HPDE6-E6E7 (cell line): ENCODE data around the gene PLD1.
A peak's percentile ranks its signal among the peaks of the same experiment; 100 is the strongest.

Source experiments
- DNase-seq: peaks from one replicate; pipeline ENCODE4 v3.0.0; 2011; ENCODE audit warnings: missing footprints; ENCODE audit errors: extremely low spot score

Gene PLD1

DNA sequence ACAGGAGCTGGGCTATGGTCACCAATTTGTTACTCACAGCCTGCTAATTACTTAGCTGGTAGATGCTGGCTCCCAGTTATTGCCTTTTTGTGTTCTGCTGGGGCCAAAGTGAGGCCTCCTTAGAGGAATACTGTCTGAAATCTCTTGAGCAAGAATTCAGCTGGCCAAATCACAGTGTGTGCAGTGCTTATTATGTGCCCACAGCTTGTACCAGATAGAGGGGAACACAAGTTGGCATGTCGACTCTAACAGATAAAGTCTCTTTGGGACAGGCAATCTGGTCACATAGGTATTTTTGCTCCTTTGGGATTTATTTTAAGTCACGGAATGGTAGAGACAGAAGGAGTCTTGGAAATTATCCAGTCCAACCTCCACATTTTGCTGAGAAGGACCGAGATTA is 26.6 kb upstream of the PLD1 start:
- no peak for DNase-seq

DNA sequence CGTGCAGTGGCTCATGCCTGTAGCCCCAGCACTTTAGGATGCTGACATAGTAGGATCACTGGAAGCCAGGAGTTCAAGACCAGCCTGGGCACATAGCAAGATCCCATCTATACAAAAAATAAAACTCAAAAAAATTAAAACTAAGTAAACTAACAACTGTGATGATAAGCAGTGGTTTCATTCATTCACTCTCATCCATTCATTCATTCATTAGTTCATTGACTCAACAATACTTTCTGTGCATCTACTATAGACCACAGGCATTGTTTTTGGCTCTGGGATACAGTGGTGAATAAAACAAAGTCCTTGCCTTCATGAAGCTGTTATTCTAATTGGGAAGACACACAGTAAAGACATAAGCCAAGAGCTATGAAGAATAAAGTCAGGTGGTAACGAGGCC is 25.3 kb upstream of the PLD1 start:
- DNase-seq, result no peak

DNA sequence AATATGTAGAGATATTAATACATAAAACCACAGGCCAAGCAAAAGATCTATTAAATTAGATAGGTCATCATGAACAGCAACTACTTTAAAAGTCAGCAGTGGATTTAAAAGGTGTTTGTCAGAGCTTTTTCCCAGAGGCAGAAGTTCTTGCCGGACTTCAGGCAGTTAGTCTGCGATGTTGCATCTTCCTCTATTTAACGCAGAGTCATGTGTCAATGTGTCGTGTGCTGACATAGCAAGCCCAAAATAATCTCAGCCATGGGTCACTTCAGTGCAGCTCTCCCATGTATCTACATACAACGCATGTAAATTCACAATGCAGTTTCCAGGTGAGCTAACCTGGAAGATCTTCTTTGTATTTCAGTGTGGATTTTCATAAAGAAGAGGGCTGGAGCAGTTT is 24.8 kb upstream of the PLD1 start:
- no peak for DNase-seq

DNA sequence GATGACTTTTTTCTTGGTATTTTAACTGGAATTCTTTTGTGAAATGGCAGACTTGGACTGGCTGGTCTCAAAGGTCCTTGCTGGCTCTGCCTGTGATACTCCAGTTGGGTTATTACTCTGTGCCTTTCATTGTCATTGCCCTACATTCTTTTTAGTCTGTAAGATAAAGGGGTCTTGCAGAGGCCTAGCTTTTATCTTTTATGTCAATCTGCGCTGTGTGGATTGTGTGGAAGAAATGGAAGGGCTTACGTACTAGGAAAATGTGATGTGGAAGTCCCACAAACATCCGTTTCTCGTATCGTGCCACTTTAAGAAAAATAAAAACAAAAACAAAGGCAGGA is 24.1 kb upstream of the PLD1 start:
- no peak for DNase-seq

DNA sequence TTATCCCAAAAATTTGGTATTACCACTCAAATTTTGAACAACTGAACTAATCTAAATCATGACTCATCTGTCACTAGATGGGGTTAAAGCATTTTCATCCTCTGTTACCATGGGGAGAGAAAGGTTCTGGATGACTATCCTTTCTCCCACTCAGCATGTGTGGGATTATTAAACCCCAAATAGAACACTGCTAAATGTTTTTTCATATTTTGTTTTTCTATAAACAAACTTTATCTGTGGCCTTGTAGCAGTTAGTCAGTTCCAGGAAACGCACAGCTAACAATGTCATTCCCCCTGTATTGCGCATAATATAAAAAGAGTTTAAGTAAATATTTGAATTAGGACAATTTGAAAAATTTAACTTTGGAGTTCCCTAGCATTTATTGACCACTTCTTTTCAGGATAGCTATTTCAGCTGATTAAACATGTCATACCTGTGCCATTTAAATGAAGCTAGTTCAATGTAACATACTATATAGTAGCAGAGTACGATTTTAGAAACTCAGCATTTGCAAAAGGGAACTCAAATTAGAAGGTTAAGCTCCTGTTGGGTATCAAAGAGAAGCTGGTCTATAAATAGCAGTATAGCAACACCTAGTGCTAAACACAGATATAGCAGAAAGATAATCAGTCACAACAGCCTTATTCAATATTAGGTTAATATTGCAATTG is 23.6 kb upstream of the PLD1 start:
- peak; percentile 28 for DNase-seq

DNA sequence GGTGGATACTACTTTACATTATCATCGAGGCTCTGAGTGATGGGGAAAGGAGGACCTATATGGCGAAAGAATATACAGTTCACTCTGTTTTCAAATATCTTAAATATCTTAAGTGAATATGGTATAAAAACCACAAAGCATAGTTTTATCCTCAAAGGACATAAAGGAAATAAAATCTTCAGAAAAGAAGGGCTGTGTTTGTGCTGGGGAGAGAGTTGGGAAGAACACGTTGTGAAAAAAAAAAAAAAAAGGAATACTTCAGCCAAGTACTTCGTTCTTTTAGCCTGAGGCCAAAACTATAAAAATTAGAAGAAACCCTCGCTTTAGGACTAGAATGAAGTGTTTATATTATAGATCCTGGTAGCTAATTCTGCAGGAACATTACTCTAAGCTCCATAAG is 22.7 kb upstream of the PLD1 start:
- DNase-seq, result no peak

DNA sequence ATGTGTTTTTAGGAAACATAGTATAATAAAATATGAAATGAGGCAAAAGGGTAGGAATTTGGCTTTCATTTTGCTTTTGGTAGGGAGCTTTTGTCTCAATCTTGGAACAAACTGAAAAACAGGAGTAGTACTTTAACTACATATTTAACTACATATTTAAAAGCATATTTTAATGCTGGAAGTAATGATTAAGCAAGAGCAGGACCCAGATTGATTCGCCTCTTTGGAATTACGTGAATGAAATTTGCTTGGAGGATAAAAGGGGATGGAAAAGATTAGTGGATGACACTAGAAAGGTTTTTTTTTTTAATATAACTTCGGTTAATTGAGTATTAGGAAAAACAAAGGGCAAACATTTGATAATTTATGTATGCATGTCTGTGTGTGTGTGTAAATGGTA is 21.7 kb upstream of the PLD1 start:
- no peak for DNase-seq

DNA sequence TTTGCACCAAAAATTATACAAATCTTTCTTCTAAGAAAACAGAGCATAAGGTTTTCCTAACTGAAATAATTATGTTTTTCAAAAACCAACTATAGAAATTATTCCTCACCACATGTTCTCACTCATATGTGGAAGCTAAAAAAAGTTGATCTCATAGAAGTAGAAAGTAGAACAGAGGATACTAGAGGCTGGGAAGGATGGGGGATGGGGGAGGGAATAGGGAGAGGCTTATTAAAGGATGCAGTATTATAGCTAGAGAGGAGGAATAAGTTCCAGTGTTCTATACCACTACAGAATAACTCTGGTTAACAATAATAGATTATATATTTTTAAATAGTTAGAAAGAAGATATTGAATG is 20.2 kb upstream of the PLD1 start:
- DNase-seq, result no peak

DNA sequence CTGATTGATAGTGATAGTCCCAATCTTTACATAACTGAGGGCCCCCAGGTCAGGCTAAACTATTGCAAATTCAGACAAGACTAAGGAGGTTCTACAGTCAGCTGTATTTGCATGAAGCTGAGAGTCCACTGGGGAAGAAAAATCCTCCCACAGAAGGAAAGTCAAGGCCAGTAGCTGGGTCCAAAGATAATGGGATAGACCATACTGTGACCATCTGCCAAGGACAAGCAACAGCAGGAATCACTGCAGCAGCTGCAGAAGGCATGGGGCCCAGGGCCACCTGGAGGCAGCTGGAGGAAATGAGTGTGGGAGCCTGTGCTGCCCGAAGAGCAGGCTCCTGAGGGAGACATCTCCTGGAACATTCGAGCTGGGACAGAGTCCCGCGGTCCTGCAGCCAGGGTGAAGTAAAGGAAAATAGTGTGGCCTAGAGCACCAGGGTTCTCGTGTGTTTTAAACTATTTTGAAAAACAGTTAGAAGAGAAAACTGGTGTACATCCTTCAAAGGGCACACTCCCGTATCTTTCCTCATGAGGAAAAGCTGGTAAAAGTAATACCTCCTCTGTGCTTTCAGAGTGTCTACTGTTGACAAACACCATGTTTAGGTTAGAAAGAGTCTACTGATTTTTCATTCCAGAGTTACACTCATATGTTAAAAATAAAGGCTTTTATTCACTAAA is 19.7 kb upstream of the PLD1 start:
- DNase-seq, result peak; percentile 53

DNA sequence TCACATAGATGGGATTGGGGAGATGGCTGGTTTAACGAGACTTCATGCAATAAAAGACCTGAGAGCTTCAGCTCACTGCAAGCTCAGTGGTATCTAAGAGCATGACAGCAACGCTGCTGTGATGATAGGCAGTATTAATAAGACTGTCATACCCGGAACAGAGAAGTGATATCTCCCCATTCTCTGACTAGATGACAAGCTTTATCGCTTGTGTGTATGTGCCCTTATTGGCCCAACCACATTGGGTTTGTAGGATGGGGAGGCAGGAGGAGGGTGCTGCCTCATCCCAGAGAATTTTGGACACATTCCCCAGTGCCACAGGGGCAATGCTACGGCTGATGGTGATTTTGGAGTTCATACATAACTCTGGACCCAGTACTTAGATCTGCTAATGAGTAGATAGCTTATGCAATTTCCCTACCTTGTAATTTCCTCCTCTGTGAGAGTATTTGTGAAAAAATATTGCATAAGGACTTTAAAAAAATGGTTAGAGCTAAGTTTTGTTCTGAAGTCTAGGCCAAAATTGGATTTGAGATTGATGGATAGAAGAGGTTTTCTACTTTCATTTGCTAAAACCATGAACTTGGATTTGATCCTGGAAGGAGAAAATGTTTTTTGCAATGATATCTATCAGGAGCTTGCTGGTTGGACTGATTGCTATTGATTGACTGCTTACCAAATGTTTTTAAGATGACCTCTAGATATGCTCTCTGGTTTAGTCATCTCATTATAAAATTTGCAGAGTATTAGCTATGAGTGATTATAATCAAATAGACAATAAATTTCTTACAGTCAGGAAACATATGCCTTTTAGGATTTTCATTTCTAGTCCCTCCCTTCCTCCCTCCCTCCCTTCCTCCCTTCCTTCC is 18.9 kb upstream of the PLD1 start:
- DNase-seq, result no peak

DNA sequence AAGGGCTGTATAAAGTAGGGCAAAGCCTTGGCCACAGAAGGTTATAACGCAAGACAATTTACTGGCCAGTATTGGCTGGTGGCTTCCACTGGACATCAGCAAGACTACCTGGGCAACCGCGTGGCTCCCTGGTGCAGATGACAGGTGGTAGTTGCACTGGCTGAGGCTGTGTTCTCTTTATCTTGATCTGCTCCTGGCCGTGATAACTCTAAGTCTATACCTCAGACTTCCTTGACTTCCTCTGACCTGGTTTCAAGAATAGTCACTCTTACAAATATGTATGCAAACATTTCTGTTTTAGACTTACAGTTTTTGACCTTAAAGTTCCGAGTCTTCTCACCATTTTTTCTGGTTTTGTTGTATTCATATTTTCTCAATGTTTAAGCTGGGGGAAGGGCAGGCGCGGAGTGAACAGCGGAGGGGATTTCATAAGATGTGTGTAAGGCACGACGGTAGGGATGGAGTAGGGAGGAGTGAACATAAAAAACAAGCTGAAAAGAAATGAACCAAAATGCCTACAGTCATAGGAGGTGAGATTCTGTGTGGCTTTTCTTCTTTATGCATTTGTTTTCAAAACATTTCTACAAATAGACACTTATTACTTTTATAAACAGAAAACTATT is 17.7 kb upstream of the PLD1 start:
- DNase-seq, result no peak

DNA sequence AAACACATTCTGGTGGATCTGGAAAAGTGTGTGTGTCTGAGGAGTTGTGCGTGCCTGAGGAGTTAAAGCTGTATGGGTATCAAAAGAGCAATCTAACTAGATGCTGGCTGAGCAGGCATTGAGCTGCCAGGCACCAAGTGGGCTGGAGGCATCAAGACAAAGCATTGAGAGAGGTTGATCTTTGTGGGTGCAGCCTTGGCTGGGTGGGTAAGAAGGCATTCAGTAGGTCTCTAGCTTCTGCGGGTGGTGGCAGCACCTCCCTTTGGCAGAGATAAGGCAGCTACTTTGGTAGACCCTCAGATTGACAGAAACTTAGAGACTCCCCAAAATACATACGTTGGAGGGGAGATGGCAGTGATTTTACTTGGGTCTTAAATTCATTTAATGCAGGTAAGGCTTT is 17.1 kb upstream of the PLD1 start:
- DNase-seq, result no peak

DNA sequence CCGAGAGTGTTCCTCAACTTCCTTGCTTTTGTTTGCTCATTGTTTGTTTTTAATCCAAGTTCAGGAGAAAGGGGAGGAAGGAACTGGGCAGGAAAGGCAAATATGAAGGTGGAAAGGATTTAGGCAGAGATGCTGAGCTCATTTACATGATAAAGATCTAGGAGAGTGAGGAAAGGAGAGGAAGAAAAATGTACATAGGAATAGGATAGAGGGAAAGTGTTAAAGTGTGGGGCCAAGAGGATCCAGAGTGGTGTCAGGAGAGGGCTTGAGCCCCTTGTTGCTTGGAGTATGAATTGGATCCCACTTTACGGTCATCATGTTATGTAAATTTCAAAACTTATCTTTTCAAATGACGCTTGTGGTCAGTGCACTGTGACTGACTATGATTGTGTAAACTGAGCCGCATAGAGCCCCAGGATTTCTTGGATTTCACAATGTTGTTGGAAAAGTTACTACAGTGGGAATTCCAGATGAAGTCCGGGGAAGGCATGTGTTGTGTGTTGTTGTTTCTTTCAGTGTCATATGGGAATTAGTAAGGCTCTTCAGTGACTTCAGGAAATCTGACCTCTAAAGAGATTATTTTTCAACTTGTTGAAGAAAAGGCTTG is 15.0 kb upstream of the PLD1 start:
- DNase-seq, result no peak

DNA sequence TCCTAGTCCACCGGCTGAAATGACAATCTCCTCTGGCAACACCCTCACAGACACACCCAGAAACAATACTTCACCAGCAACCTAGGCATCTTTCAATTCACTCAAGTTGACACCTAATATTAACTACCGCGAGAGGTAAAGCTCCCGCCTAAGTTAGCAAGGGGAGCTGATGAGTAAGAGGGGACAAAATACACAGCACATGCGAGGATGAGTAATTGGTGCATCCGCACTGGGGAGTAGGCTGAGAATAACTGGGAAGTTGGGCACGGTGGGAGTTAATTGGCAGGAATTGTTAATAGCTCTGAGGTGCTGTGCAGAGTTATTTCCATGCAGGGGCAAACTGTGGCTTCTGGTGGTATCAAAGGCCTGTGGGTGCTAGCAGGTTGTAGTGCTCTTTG is 14.5 kb upstream of the PLD1 start:
- DNase-seq, result peak; percentile 43

DNA sequence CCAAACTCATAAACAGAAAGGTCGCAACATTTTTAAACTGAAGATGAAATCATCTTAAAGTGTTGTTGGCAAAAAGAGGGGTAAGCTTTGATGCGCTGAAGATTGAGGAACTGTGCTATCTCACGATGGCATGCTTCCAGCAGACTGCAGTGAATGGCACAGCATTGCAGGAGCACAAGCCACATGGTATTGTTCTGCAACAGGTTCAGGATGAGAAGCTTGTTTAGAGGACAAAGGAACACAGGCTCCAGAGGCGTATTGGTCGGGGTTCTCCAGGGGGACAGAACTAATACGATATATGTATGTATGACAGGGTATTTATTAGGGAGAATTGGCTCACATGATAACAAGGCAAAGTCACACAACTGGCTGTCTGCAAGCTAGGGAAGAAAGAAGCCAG is 13.8 kb upstream of the PLD1 start:
- DNase-seq, result no peak

DNA sequence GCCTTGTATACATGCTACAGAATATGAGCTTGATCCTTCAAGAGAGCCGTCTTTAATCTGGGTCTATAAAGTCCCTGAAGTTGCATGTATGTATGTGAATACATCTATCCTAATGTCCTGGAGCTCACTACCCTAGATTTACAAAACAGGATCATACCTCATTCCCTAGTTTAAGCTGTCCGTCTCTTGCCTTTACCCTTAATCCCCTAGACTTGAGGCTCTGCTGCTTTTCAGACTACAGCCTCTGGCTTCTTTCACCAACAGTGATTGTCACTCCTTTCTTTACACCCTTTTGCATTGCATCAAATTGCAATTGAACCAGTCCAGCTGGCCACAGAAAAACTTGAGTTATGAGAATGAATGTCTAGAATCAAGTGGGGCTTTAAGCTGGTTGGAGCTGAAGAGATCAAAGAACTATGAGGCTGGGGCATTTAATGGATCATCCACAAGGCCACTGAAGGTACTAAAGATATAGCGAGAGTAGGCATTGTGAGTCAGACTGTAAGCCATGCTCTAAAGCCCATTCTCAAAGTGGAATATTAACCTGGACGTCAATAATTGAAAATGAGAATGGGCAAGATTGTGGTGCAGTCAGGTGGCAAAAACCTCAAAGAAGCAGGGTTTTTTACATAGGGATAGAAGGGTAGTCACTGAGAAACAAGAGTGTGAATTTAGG is 12.3 kb upstream of the PLD1 start:
- DNase-seq, result no peak

DNA sequence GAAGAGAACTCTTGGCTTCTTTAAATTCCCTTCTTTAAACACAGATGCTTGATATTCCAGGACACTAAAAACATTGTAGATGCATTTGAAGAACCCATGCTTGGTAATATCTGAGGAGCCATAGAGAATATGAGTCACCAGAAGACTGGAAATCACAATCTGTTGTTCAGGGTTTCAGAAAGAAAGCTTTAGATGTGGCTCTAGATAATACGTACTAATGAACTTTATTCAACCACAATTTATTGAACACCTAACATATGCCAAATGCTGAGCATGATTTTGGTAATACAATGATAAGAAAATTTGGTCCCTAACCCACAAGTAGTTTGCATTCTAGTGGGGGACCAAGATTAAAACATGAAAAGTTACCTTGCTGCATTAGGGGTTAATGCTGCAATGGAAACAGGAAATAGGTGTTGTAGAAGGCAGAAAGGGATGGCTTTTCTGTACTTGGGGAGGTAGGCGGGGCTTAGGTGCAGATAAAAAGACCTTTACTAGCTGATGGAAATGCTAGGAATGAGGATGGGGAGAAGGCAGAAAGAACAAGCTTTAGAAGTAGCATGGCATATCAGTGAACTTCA is 11.6 kb upstream of the PLD1 start:
- no peak for DNase-seq

DNA sequence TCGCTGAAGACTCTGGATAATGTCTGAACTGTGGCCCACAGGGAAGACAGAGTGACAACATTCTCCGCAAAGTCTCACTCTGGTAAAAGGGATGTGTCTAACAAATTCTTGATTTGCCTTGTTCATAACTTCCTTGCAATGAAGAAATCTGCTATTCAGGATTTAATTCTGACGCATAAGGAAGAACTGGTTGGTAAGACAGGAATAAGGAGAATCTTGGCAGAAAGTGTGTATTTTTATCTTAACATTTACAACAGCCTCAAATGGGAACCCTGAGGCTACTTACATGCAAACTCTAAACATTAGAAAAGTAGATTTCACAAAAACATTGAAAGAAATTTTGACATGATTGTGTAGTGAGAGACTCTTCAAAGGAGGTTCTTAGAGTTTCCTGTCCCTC is 10.8 kb upstream of the PLD1 start:
- no peak for DNase-seq

DNA sequence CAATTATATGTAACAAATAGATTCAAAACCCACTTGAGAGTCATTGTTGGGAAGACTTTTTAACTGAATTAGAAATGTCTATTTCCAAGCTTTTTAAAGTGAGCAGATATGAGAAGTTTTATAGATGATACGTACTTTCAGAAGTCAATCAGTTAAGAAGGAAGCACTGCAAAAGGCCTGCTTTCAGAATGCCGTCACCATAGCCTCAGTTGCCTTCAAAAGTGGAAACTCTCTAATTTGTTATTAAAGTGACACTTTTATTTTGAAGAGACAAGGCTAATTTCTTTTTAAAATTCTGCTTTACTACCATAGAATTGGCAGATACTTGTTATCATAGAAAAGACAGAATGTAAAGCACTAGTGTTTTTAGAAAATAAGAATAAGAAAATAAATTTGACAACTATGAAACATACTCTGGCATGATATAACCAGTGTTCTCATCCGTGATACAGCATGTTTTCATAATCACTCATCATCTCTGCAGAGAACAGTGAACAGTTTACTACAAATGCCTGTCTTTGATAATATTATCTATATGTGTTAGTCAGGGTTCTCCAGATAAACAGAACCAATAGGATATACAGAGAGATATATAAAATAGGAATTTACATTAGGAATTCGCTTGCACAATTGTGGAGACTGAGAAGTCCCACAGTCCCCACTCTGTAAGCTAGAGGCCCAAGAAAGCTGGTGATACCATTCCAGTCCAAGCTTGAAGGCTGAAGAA is 7.0 kb upstream of the PLD1 start:
- no peak for DNase-seq

DNA sequence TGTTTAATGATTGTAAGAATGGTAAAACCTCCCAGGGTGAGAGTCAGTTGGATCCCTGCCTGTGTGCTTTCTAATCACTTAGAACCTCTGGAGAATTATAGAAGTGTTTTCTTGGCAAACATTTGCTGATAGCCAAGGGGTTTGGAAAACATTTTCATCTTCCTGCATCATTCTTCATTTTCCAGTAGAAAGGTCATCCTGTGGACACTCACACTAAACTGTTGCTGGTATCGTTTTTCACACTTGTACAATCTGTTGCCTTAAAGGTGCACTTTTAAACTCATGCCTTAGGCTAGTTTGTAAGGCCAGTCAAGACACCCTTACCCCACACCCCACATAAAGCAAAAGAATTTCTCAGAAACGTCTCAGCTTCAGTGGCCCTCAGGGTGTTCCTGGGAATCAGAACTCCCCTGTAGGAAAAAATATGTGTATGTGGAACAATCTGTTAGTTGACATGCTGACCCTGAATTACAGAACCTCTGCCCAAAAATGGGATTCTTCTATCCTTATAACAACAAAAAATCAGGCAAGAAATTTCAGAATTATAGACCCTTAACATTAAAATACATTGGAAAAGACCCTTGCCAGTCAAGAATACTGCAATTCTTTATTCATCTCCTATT is 5.8 kb upstream of the PLD1 start:
- no peak for DNase-seq
